GM12878 (cell line): ENCODE measurements around the gene LARP4.

Experiments used
- BRCA1 ChIP-seq: IDR thresholded peaks from 2 replicates; pipeline ENCODE4 v1.6.1; 2011; ENCODE audit warnings: low read depth, low read length, improper control_type of control experiment
- YY1 ChIP-seq: IDR thresholded peaks from 2 replicates; pipeline ENCODE4 v1.6.1; 2011; ENCODE audit warnings: low read depth, mild to moderate bottlenecking, low read length
- TF ChIP-seq, protein P1 (sequence below): fragments of 450-650 bp; IDR thresholded peaks from 2 replicates; pipeline ENCODE4 v1.6.1; 2017; ENCODE audit warnings: mild to moderate bottlenecking, moderate library complexity
- TF ChIP-seq, protein P2 (sequence below): IDR thresholded peaks from 2 replicates; pipeline ENCODE4 v1.6.1; 2011; ENCODE audit warnings: low read depth, mild to moderate bottlenecking, low read length, moderate library complexity, borderline replicate concordance; ENCODE audit errors: extremely low read depth
- TF ChIP-seq, protein P3 (sequence below), 3 experiments: IDR thresholded peaks in 2 of 3; conservative IDR thresholded peaks in 1 of 3; 2 replicates each; pipeline ENCODE4 v1.5.1; 2011; ENCODE audit warnings: low read depth in 3 of 3, low read length in 3 of 3, mild to moderate bottlenecking in 3 of 3, control low read depth in 2 of 3, moderate library complexity in 2 of 3, inconsistent platforms in 1 of 3, mixed read lengths in 1 of 3; ENCODE audit not compliant: control insufficient read depth in 2 of 3, insufficient read depth in 1 of 3; ENCODE audit errors: extremely low read depth in 1 of 3

DNA sequence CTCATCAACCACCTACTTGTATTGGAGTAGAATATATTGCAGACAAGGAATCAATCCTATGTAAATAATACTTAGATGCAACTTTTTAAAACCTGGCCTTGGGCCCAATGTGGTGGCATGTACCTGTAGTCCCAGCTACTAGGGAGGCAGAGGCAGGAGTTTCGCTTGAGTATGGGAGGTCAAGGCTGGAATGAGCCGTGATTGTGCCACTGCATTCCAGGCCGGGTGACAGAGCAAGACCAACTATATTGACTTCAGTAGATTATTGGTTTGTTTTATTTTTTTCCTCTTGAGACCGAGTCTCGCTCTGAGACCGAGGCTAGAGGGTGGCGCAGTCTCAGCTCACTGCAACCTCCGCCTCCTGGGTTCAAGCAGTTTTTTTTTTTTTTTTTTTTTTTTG, 3.6 kb downstream of the LARP4 start:
- TF ChIP-seq, protein P1, sequence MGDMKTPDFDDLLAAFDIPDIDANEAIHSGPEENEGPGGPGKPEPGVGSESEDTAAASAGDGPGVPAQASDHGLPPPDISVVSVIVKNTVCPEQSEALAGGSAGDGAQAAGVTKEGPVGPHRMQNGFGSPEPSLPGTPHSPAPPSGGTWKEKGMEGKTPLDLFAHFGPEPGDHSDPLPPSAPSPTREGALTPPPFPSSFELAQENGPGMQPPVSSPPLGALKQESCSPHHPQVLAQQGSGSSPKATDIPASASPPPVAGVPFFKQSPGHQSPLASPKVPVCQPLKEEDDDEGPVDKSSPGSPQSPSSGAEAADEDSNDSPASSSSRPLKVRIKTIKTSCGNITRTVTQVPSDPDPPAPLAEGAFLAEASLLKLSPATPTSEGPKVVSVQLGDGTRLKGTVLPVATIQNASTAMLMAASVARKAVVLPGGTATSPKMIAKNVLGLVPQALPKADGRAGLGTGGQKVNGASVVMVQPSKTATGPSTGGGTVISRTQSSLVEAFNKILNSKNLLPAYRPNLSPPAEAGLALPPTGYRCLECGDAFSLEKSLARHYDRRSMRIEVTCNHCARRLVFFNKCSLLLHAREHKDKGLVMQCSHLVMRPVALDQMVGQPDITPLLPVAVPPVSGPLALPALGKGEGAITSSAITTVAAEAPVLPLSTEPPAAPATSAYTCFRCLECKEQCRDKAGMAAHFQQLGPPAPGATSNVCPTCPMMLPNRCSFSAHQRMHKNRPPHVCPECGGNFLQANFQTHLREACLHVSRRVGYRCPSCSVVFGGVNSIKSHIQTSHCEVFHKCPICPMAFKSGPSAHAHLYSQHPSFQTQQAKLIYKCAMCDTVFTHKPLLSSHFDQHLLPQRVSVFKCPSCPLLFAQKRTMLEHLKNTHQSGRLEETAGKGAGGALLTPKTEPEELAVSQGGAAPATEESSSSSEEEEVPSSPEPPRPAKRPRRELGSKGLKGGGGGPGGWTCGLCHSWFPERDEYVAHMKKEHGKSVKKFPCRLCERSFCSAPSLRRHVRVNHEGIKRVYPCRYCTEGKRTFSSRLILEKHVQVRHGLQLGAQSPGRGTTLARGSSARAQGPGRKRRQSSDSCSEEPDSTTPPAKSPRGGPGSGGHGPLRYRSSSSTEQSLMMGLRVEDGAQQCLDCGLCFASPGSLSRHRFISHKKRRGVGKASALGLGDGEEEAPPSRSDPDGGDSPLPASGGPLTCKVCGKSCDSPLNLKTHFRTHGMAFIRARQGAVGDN, result no peak
- TF ChIP-seq, protein P2, sequence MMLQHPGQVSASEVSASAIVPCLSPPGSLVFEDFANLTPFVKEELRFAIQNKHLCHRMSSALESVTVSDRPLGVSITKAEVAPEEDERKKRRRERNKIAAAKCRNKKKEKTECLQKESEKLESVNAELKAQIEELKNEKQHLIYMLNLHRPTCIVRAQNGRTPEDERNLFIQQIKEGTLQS, result no peak
- no peak for TF ChIP-seq BRCA1
- TF ChIP-seq YY1, result no peak
- TF ChIP-seq, protein P3, sequence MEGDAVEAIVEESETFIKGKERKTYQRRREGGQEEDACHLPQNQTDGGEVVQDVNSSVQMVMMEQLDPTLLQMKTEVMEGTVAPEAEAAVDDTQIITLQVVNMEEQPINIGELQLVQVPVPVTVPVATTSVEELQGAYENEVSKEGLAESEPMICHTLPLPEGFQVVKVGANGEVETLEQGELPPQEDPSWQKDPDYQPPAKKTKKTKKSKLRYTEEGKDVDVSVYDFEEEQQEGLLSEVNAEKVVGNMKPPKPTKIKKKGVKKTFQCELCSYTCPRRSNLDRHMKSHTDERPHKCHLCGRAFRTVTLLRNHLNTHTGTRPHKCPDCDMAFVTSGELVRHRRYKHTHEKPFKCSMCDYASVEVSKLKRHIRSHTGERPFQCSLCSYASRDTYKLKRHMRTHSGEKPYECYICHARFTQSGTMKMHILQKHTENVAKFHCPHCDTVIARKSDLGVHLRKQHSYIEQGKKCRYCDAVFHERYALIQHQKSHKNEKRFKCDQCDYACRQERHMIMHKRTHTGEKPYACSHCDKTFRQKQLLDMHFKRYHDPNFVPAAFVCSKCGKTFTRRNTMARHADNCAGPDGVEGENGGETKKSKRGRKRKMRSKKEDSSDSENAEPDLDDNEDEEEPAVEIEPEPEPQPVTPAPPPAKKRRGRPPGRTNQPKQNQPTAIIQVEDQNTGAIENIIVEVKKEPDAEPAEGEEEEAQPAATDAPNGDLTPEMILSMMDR (IDR thresholded peaks at IDR 0.05 in 2 of 3, conservative IDR thresholded peaks at IDR 0.05 in 1 of 3; ENCODE audit: control insufficient read depth in 2 of 3, extremely low read depth in 1 of 3, insufficient read depth in 1 of 3, low read depth in 3 of 3, low read length in 3 of 3), result no peak
